Breast epithelium (tissue), 4 donors: Measurements from ENCODE around the gene NUDT6. TPM values are rescaled to one million over a fixed set of nuclear protein-coding genes. Genes with fewer than 3 reads are reported as not detected.
A peak's percentile ranks its signal among the peaks of the same experiment; 100 is the strongest.

Source experiments
- DNase-seq, 2 donors: peaks; one replicate each; pipeline ENCODE4 v3.0.0-alpha.2; 2019; ENCODE audit warnings: low spot score in 2 of 2
- H3K27ac ChIP-seq, 2 donors: fragments of 200-600 bp; sonication (generic) in 1 of 2; one replicate each; pipeline ENCODE4 v1.5.1; 2016 to 2019; ENCODE audit warnings: mild to moderate bottlenecking in 1 of 2
- H3K27me3 ChIP-seq, 2 donors: fragments of 200-600 bp; sonication (generic) in 1 of 2; one replicate each; pipeline versions ENCODE4 v1.5.1 to v1.6.0; 2017 to 2019; ENCODE audit warnings: control low read depth in 1 of 2, mild to moderate bottlenecking in 1 of 2
- H3K36me3 ChIP-seq: fragments of 200-600 bp; one replicate; pipeline ENCODE4 v1.5.1; 2019
- H3K4me1 ChIP-seq, 2 donors: fragments of 200-600 bp; sonication (generic); one replicate each; pipeline ENCODE4 v1.5.1; 2016 to 2019; ENCODE audit warnings: control low read depth in 1 of 2
- H3K4me3 ChIP-seq, 3 donors: fragments of 200-600 bp; sonication (generic); 1 replicate in 2 of 3; 2 replicates in 1 of 3; pipeline ENCODE4 v1.5.1; 2016 to 2019; ENCODE audit warnings: mild to moderate bottlenecking in 3 of 3, moderate library complexity in 2 of 3
- H3K9me3 ChIP-seq, 2 donors: fragments of 200-600 bp; sonication (generic) in 1 of 2; one replicate each; pipeline ENCODE4 v1.5.1; 2016 to 2019; ENCODE audit warnings: control low read depth in 1 of 2
- CTCF ChIP-seq, 3 donors: fragments of 450-650 bp; IDR thresholded peaks; one replicate each; pipeline ENCODE4 v1.5.1; 2016 to 2017; ENCODE audit warnings: antibody characterized with exemption in 3 of 3, mild to moderate bottlenecking in 3 of 3, moderate library complexity in 3 of 3
- POLR2A ChIP-seq: fragments of 450-650 bp; IDR thresholded peaks from one replicate; pipeline ENCODE4 v1.6.1; 2016; ENCODE audit warnings: antibody characterized with exemption, mild to moderate bottlenecking, moderate library complexity
- POLR2AphosphoS5 ChIP-seq, 3 donors: sonication (generic); formaldehyde crosslinking; IDR thresholded peaks; one replicate each; pipeline ENCODE4 v1.6.1; 2017; ENCODE audit warnings: antibody characterized with exemption in 3 of 3
- intact Hi-C: fragments of 100-400 bp; cut with DNase I; formaldehyde crosslinking; loops from one replicate; pipeline ENCODE4 v1.15.1; 2023; ENCODE audit warnings: low total_unique reads
- total RNA-seq, 3 donors: library from RNA; depleted of rRNA; stranded (reverse); fragments of >200 nt; gene quantifications; one replicate each; pipeline ENCODE4 v1.1.0, GENCODE V29; 2016

Gene NUDT6
- 10 to 100 TPM in 1 of 3 donors, 1 to 10 TPM in 2; 8.2 to 10.8 (median 8.5) TPM for total RNA-seq

GRCh38 chr4:122921971-122922876, at the start of gene NUDT6:
Gene NUDT6, minus strand, starts transcription at chr4:122922597. Its CDS starts 25 bp downstream, at chr4:122922572.
- intact Hi-C loops = loop anchor here (5.0 kb wide), 1 partner anchor 160 kb away; no protein-coding TSS in a partner anchor
- no peaks in the 10 kb centered on the region for H3K27me3 ChIP-seq
- peak within 1 kb of the TSS; percentile 75 to 84 (median 76) for H3K4me3 ChIP-seq
- peak in 1 of 2 donors; percentile 54 for DNase-seq
- no peaks in the 10 kb centered on the region for H3K36me3 ChIP-seq
- H3K9me3 ChIP-seq = no peaks in the 10 kb centered on the region
- peak within 1 kb of the TSS; percentile 50 to 81 for H3K27ac ChIP-seq
- TF ChIP-seq CTCF (IDR thresholded peaks at IDR 0.05) (no peak), POLR2A (no peak), POLR2AphosphoS5 (IDR thresholded peaks at IDR 0.05) (peak in 1 of 3 donors; percentile 8)
- H3K4me1 ChIP-seq = no peaks in the 10 kb centered on the region

- intact Hi-C loops = no loop called here
Observed at GRCh38 chr4:122968227-122968812, 45.9 kb upstream of the NUDT6 start.

GRCh38 chr4:122967231-122967630, 44.8 kb upstream of the NUDT6 start:
- H3K27me3 ChIP-seq = no peaks in the 10 kb centered on the region
- TF ChIP-seq CTCF (IDR thresholded peaks at IDR 0.05) (no peak), POLR2A (no peak), POLR2AphosphoS5 (IDR thresholded peaks at IDR 0.05) (no peak)
- intact Hi-C loops = no loop called here

More at GRCh38 chr4:122968227-122968812, 45.9 kb upstream of the NUDT6 start:
- Histone ChIP-seq H3K4me1 (no peaks in the 10 kb centered on the region), H3K9me3 (no peaks in the 10 kb centered on the region), H3K27me3 (no peaks in the 10 kb centered on the region), H3K4me3 (no peak overlapping the region), H3K27ac (no peak overlapping the region), H3K36me3 (no peaks in the 10 kb centered on the region)
- no peak for TF ChIP-seq POLR2AphosphoS5 (IDR thresholded peaks at IDR 0.05)
- no peak for TF ChIP-seq POLR2A
- no peak for TF ChIP-seq CTCF (IDR thresholded peaks at IDR 0.05)
- no peak for DNase-seq

GRCh38 chr4:122966201-122966600, 43.8 kb upstream of the NUDT6 start:
- TF ChIP-seq CTCF (IDR thresholded peaks at IDR 0.05) = no peak
- TF ChIP-seq POLR2A = no peak
- TF ChIP-seq POLR2AphosphoS5 (IDR thresholded peaks at IDR 0.05) = no peak
- no peaks in the 10 kb centered on the region for H3K4me1 ChIP-seq
- no peaks in the 10 kb centered on the region for H3K9me3 ChIP-seq
- no peak for DNase-seq
- no peaks in the 10 kb centered on the region for H3K27me3 ChIP-seq
- no peaks in the 10 kb centered on the region for H3K36me3 ChIP-seq
- H3K4me3 ChIP-seq = no peak overlapping the region
- no peak overlapping the region for H3K27ac ChIP-seq
- intact Hi-C loops = no loop called here

More at GRCh38 chr4:122967231-122967630, 44.8 kb upstream of the NUDT6 start:
- H3K27ac ChIP-seq = no peak overlapping the region
- H3K4me1 ChIP-seq = no peaks in the 10 kb centered on the region
- no peaks in the 10 kb centered on the region for H3K36me3 ChIP-seq
- no peak for DNase-seq
- no peaks in the 10 kb centered on the region for H3K9me3 ChIP-seq
- H3K4me3 ChIP-seq = no peak overlapping the region

GRCh38 chr4:122963216-122963615, 40.8 kb upstream of the NUDT6 start:
- TF ChIP-seq POLR2AphosphoS5 (IDR thresholded peaks at IDR 0.05) (no peak), CTCF (IDR thresholded peaks at IDR 0.05) (no peak), POLR2A (no peak)
- Histone ChIP-seq H3K9me3 (no peaks in the 10 kb centered on the region), H3K27me3 (no peaks in the 10 kb centered on the region), H3K27ac (no peak overlapping the region), H3K36me3 (no peaks in the 10 kb centered on the region), H3K4me1 (no peaks in the 10 kb centered on the region), H3K4me3 (no peak overlapping the region)
- intact Hi-C loops = no loop called here
- DNase-seq = no peak
